ENCODE measurements around the gene CCDC63. TPM values are rescaled to one million over a fixed set of nuclear protein-coding genes. Genes with fewer than 3 reads are reported as not detected.

Gene CCDC63
- total RNA-seq, 1 donor, result not detected

- no peak overlapping the region for H3K4me3 ChIP-seq (ENCODE audit: insufficient read depth, low read length)
- H3K27ac ChIP-seq (ENCODE audit: low read depth, low read length), result no peak overlapping the region
- H3K4me1 ChIP-seq (ENCODE audit: insufficient read depth, low read length), result no peaks in the 10 kb centered on the region
- TF ChIP-seq, protein P1, sequence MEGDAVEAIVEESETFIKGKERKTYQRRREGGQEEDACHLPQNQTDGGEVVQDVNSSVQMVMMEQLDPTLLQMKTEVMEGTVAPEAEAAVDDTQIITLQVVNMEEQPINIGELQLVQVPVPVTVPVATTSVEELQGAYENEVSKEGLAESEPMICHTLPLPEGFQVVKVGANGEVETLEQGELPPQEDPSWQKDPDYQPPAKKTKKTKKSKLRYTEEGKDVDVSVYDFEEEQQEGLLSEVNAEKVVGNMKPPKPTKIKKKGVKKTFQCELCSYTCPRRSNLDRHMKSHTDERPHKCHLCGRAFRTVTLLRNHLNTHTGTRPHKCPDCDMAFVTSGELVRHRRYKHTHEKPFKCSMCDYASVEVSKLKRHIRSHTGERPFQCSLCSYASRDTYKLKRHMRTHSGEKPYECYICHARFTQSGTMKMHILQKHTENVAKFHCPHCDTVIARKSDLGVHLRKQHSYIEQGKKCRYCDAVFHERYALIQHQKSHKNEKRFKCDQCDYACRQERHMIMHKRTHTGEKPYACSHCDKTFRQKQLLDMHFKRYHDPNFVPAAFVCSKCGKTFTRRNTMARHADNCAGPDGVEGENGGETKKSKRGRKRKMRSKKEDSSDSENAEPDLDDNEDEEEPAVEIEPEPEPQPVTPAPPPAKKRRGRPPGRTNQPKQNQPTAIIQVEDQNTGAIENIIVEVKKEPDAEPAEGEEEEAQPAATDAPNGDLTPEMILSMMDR (IDR thresholded peaks at IDR 0.05; ENCODE audit: extremely low read depth, low read depth, low read length), result no peak
- H2AFZ ChIP-seq (ENCODE audit: low read length), result no peak overlapping the region
- H3K79me2 ChIP-seq (ENCODE audit: insufficient read depth, low read length), result no peaks in the 10 kb centered on the region
- H3K4me2 ChIP-seq (ENCODE audit: insufficient read depth, low read length), result no peak overlapping the region
- DNase-seq (ENCODE audit: insufficient read length, low spot score, missing footprints), result peak; percentile 4
- no peaks in the 10 kb centered on the region for H3K9me3 ChIP-seq (ENCODE audit: low read depth, low read length)
- H4K20me1 ChIP-seq (ENCODE audit: insufficient read depth, low read length), result no peaks in the 10 kb centered on the region
- H3K27me3 ChIP-seq (ENCODE audit: insufficient read depth, low read length), result peaks cover 3% of the 10 kb centered on the region
- H3K36me3 ChIP-seq (ENCODE audit: insufficient read depth, low read length), result no peaks in the 10 kb centered on the region
Measured at GRCh38 chr12:110906985-110907384, 60.2 kb downstream of the CCDC63 start.

DNA sequence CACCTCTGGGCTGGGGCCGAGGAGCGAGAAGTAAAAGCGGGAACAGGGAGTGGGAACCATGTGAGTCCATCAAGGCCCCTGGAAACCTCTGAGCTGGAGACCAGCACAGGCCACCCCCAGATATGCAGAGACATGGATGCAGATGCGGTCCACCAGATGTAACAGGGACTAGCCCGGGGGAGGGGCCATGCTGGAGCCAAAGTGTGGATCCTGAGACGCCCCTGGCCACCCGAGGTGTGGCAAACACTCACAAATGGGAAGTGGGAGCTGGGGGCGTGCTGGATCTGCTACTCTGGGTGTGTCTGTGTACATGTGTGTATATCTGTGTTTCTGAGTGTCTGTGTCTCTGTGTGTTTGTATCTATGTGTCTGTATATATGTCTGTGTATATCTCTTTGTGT, 60.8 kb downstream of the CCDC63 start:
- no peaks in the 10 kb centered on the region for H3K79me2 ChIP-seq (ENCODE audit: insufficient read depth, low read length)
- DNase-seq (ENCODE audit: insufficient read length, low spot score, missing footprints), result peak; percentile 61
- H3K27ac ChIP-seq (ENCODE audit: low read depth, low read length), result no peak overlapping the region
- H3K36me3 ChIP-seq (ENCODE audit: insufficient read depth, low read length), result no peaks in the 10 kb centered on the region
- H3K4me3 ChIP-seq (ENCODE audit: insufficient read depth, low read length), result no peak overlapping the region
- no peaks in the 10 kb centered on the region for H4K20me1 ChIP-seq (ENCODE audit: insufficient read depth, low read length)
- H3K9me3 ChIP-seq (ENCODE audit: low read depth, low read length), result no peaks in the 10 kb centered on the region
- H2AFZ ChIP-seq (ENCODE audit: low read length), result no peak overlapping the region
- no peaks in the 10 kb centered on the region for H3K4me1 ChIP-seq (ENCODE audit: insufficient read depth, low read length)
- TF ChIP-seq, protein P1 (IDR thresholded peaks at IDR 0.05; ENCODE audit: extremely low read depth, low read depth, low read length), result no peak
- peaks cover 3% of the 10 kb centered on the region for H3K27me3 ChIP-seq (ENCODE audit: insufficient read depth, low read length)
- H3K4me2 ChIP-seq (ENCODE audit: insufficient read depth, low read length), result no peak overlapping the region

GRCh38 chr12:110908377-110909152, 61.8 kb downstream of the CCDC63 start:
- Histone ChIP-seq H2AFZ (ENCODE audit: low read length) (no peak overlapping the region), H3K4me3 (ENCODE audit: insufficient read depth, low read length) (no peak overlapping the region), H3K4me1 (ENCODE audit: insufficient read depth, low read length) (no peaks in the 10 kb centered on the region), H3K27ac (ENCODE audit: low read depth, low read length) (no peak overlapping the region), H3K9me3 (ENCODE audit: low read depth, low read length) (no peaks in the 10 kb centered on the region), H3K79me2 (ENCODE audit: insufficient read depth, low read length) (no peaks in the 10 kb centered on the region), H3K27me3 (ENCODE audit: insufficient read depth, low read length) (peaks cover 6% of the 10 kb centered on the region), H4K20me1 (ENCODE audit: insufficient read depth, low read length) (no peaks in the 10 kb centered on the region), H3K36me3 (ENCODE audit: insufficient read depth, low read length) (no peaks in the 10 kb centered on the region), H3K4me2 (ENCODE audit: insufficient read depth, low read length) (no peak overlapping the region)
- no peak for DNase-seq (ENCODE audit: insufficient read length, low spot score, missing footprints)
- TF ChIP-seq, protein P1 (IDR thresholded peaks at IDR 0.05; ENCODE audit: extremely low read depth, low read depth, low read length), result no peak

- no peak overlapping the region for H3K4me2 ChIP-seq (ENCODE audit: insufficient read depth, low read length)
- no peak overlapping the region for H3K27ac ChIP-seq (ENCODE audit: low read depth, low read length)
- H3K79me2 ChIP-seq (ENCODE audit: insufficient read depth, low read length), result no peaks in the 10 kb centered on the region
- H2AFZ ChIP-seq (ENCODE audit: low read length), result no peak overlapping the region
- no peaks in the 10 kb centered on the region for H4K20me1 ChIP-seq (ENCODE audit: insufficient read depth, low read length)
- no peak overlapping the region for H3K4me3 ChIP-seq (ENCODE audit: insufficient read depth, low read length)
- TF ChIP-seq, protein P1 (IDR thresholded peaks at IDR 0.05; ENCODE audit: extremely low read depth, low read depth, low read length), result no peak
- no peak for DNase-seq (ENCODE audit: insufficient read length, low spot score, missing footprints)
- no peaks in the 10 kb centered on the region for H3K36me3 ChIP-seq (ENCODE audit: insufficient read depth, low read length)
- H3K27me3 ChIP-seq (ENCODE audit: insufficient read depth, low read length), result peaks cover 6% of the 10 kb centered on the region
- no peaks in the 10 kb centered on the region for H3K4me1 ChIP-seq (ENCODE audit: insufficient read depth, low read length)
- H3K9me3 ChIP-seq (ENCODE audit: low read depth, low read length), result no peaks in the 10 kb centered on the region
Measured at GRCh38 chr12:110912263-110912662, 65.5 kb downstream of the CCDC63 start.
